Right atrium auricular region (tissue), 2 donors: ENCODE measurements around the gene LRRC7. TPM values are rescaled to one million over a fixed set of nuclear protein-coding genes. Genes with fewer than 3 reads are reported as not detected.

Experiments used
- DNase-seq: peaks from one replicate; pipeline ENCODE4 v3.0.0-alpha.2; 2019; ENCODE audit warnings: low spot score
- H3K27ac ChIP-seq, 2 donors: fragments of 200-600 bp; sonication (generic); 1 replicate in 1 of 2; 2 replicates in 1 of 2; pipeline ENCODE4 v1.5.1; 2016 to 2019
- H3K27me3 ChIP-seq, 2 donors: fragments of 200-600 bp; sonication (generic); one replicate each; pipeline versions ENCODE4 v1.5.1 to v1.6.0; 2017 to 2019
- H3K36me3 ChIP-seq: fragments of 200-600 bp; sonication (generic); one replicate; pipeline ENCODE4 v1.5.1; 2016
- H3K4me1 ChIP-seq, 2 donors: fragments of 200-600 bp; sonication (generic); one replicate each; pipeline versions ENCODE4 v1.5.1 to v1.6.0; 2017 to 2019
- H3K4me3 ChIP-seq, 2 donors: fragments of 200-600 bp; sonication (generic); 1 replicate in 1 of 2; 2 replicates in 1 of 2; pipeline ENCODE4 v1.5.1; 2017 to 2019; ENCODE audit warnings: mild to moderate bottlenecking in 1 of 2, moderate library complexity in 1 of 2
- H3K9me3 ChIP-seq, 2 donors: fragments of 200-600 bp; sonication (generic); one replicate each; pipeline ENCODE4 v1.5.1; 2019
- CTCF ChIP-seq, 2 donors: fragments of 200-600 bp; sonication (generic); IDR thresholded peaks; one replicate each; pipeline ENCODE4 v1.5.1; 2019; ENCODE audit warnings: antibody characterized with exemption in 2 of 2
- total RNA-seq, 2 donors: library from RNA; depleted of rRNA; stranded (reverse); fragments of >200 nt; gene quantifications; one replicate each; pipeline ENCODE4 v1.1.0, GENCODE V29; 2016

The LRRC7 gene
- total RNA-seq, 2 donors from 2014 or later: 0.75 to 14.3 TPM

GRCh38 chr1:70101231-70101630, 533.5 kb downstream of the LRRC7 start:
- Histone ChIP-seq H3K4me3 (no peak overlapping the region), H3K27me3 (no peaks in the 10 kb centered on the region), H3K9me3 (no peaks in the 10 kb centered on the region), H3K27ac (no peak overlapping the region), H3K36me3 (no peaks in the 10 kb centered on the region), H3K4me1 (no peaks in the 10 kb centered on the region)
- no peak for DNase-seq
- TF ChIP-seq CTCF (IDR thresholded peaks at IDR 0.05): no peak

GRCh38 chr1:70101774-70102173, 534.1 kb downstream of the LRRC7 start:
- Histone ChIP-seq H3K9me3 (no peaks in the 10 kb centered on the region), H3K4me1 (no peaks in the 10 kb centered on the region), H3K27ac (no peak overlapping the region), H3K27me3 (no peaks in the 10 kb centered on the region), H3K4me3 (no peak overlapping the region), H3K36me3 (no peaks in the 10 kb centered on the region)
- no peak for DNase-seq
- TF ChIP-seq CTCF (IDR thresholded peaks at IDR 0.05): no peak

- H3K4me3 ChIP-seq: no peak overlapping the region
- no peaks in the 10 kb centered on the region for H3K4me1 ChIP-seq
- DNase-seq: no peak
- no peak overlapping the region for H3K27ac ChIP-seq
- H3K9me3 ChIP-seq: no peaks in the 10 kb centered on the region
- TF ChIP-seq CTCF (IDR thresholded peaks at IDR 0.05): no peak
- H3K27me3 ChIP-seq: no peaks in the 10 kb centered on the region
- H3K36me3 ChIP-seq: no peaks in the 10 kb centered on the region
Observed at GRCh38 chr1:70103770-70104169, 536.0 kb downstream of the LRRC7 start.

- Histone ChIP-seq H3K4me1 (no peaks in the 10 kb centered on the region), H3K9me3 (no peaks in the 10 kb centered on the region), H3K27me3 (no peaks in the 10 kb centered on the region), H3K4me3 (no peak overlapping the region), H3K36me3 (no peaks in the 10 kb centered on the region), H3K27ac (no peak overlapping the region)
- no peak for TF ChIP-seq CTCF (IDR thresholded peaks at IDR 0.05)
- DNase-seq: no peak
Observed at GRCh38 chr1:70109241-70109640, 541.5 kb downstream of the LRRC7 start.

GRCh38 chr1:70112838-70113237, 545.1 kb downstream of the LRRC7 start:
- Histone ChIP-seq H3K9me3 (no peaks in the 10 kb centered on the region), H3K27ac (no peak overlapping the region), H3K36me3 (no peaks in the 10 kb centered on the region), H3K4me3 (no peak overlapping the region), H3K4me1 (no peaks in the 10 kb centered on the region), H3K27me3 (no peaks in the 10 kb centered on the region)
- no peak for TF ChIP-seq CTCF (IDR thresholded peaks at IDR 0.05)
- DNase-seq: no peak

- no peaks in the 10 kb centered on the region for H3K4me1 ChIP-seq
- no peaks in the 10 kb centered on the region for H3K36me3 ChIP-seq
- no peak overlapping the region for H3K4me3 ChIP-seq
- TF ChIP-seq CTCF (IDR thresholded peaks at IDR 0.05): no peak
- no peaks in the 10 kb centered on the region for H3K9me3 ChIP-seq
- no peaks in the 10 kb centered on the region for H3K27me3 ChIP-seq
- H3K27ac ChIP-seq: no peak overlapping the region
- DNase-seq: no peak
Observed at GRCh38 chr1:70115315-70115714, 547.6 kb downstream of the LRRC7 start.
